H9 (cell line): ENCODE results near the gene S100G. TPM values are rescaled to one million over a fixed set of nuclear protein-coding genes. Genes with fewer than 3 reads are reported as not detected.

Experiments used
- DNase-seq: peaks from one replicate; pipeline ENCODE4 v3.0.0-alpha.2; 2017
- H2AFZ ChIP-seq: one replicate; pipeline ENCODE4 v1.6.1; 2013; ENCODE audit warnings: mild to moderate bottlenecking, low read length, control low read depth, moderate library complexity
- H2AK5ac ChIP-seq: 2 replicates; pipeline ENCODE4 v1.6.1; 2013; ENCODE audit warnings: low read length, control low read depth, mixed read lengths; ENCODE audit not compliant: insufficient read length
- H2BK120ac ChIP-seq: one replicate; pipeline ENCODE4 v1.6.1; 2013; ENCODE audit warnings: low read depth, mild to moderate bottlenecking, low read length, control low read depth, inconsistent platforms; ENCODE audit not compliant: poor library complexity, severe bottlenecking
- H2BK12ac ChIP-seq: 2 replicates; pipeline ENCODE4 v1.6.1; 2013; ENCODE audit warnings: low read length, control low read depth, mixed read lengths, low read depth; ENCODE audit not compliant: insufficient read length
- H2BK15ac ChIP-seq: 2 replicates; pipeline ENCODE4 v1.6.1; 2013; ENCODE audit warnings: low read depth, low read length, control low read depth
- H2BK20ac ChIP-seq: one replicate; pipeline ENCODE4 v1.6.1; 2013; ENCODE audit warnings: low read depth, mild to moderate bottlenecking, low read length, control low read depth, inconsistent platforms; ENCODE audit not compliant: poor library complexity, severe bottlenecking
- H2BK5ac ChIP-seq: 2 replicates; pipeline ENCODE4 v1.6.1; 2013; ENCODE audit warnings: low read length, control low read depth, mixed read lengths; ENCODE audit not compliant: insufficient read length
- H3K14ac ChIP-seq: 2 replicates; pipeline ENCODE4 v1.6.1; 2013; ENCODE audit warnings: low read length, control low read depth; ENCODE audit not compliant: insufficient read depth
- H3K18ac ChIP-seq: 2 replicates; pipeline ENCODE4 v1.6.1; 2013; ENCODE audit warnings: low read depth, mild to moderate bottlenecking, mixed read lengths, low read length, control low read depth; ENCODE audit not compliant: insufficient read length
- H3K23ac ChIP-seq: 2 replicates; pipeline ENCODE4 v1.6.1; 2013; ENCODE audit warnings: low read length, control low read depth, mixed read lengths, low read depth; ENCODE audit not compliant: insufficient read length
- H3K23me2 ChIP-seq: 2 replicates; pipeline ENCODE4 v1.6.1; 2013; ENCODE audit warnings: low read depth, mild to moderate bottlenecking, mixed read lengths, low read length, control low read depth; ENCODE audit not compliant: insufficient read length, poor library complexity, severe bottlenecking
- H3K27ac ChIP-seq: 2 replicates; pipeline ENCODE4 v1.5.1; 2013; ENCODE audit warnings: low read length, control low read depth, mixed read lengths, low read depth; ENCODE audit not compliant: insufficient read length
- H3K27me3 ChIP-seq: 2 replicates; pipeline ENCODE4 v1.6.1; 2013; ENCODE audit warnings: low read length, control low read depth, inconsistent platforms; ENCODE audit not compliant: insufficient read depth
- H3K4ac ChIP-seq: 2 replicates; pipeline ENCODE4 v1.6.1; 2013; ENCODE audit warnings: low read depth, mild to moderate bottlenecking, control low read depth, inconsistent platforms, low read length, moderate library complexity
- H3K4me1 ChIP-seq: 2 replicates; pipeline ENCODE4 v1.6.1; 2013; ENCODE audit warnings: low read length, control low read depth, inconsistent platforms; ENCODE audit not compliant: insufficient read depth
- H3K4me2 ChIP-seq: 2 replicates; pipeline ENCODE4 v1.6.1; 2013; ENCODE audit warnings: low read length, control low read depth, mixed read lengths; ENCODE audit not compliant: insufficient read length, insufficient read depth
- H3K56ac ChIP-seq: 2 replicates; pipeline ENCODE4 v1.6.1; 2013; ENCODE audit warnings: low read depth, mild to moderate bottlenecking, mixed read lengths, low read length, control low read depth; ENCODE audit not compliant: insufficient read length
- H3K79me1 ChIP-seq: 2 replicates; pipeline ENCODE4 v1.6.1; 2013; ENCODE audit warnings: low read depth, mild to moderate bottlenecking, moderate library complexity, low read length, control low read depth, inconsistent platforms; ENCODE audit not compliant: insufficient read depth, poor library complexity, severe bottlenecking
- H3K79me2 ChIP-seq: 2 replicates; pipeline ENCODE4 v1.6.1; 2013; ENCODE audit warnings: low read length, control low read depth, inconsistent platforms; ENCODE audit not compliant: insufficient read depth
- H3K9ac ChIP-seq: 2 replicates; pipeline ENCODE4 v1.6.1; 2013; ENCODE audit warnings: low read length, control low read depth, mixed read lengths; ENCODE audit not compliant: insufficient read length; ENCODE audit errors: extremely low read depth
- H3K9me3 ChIP-seq: one replicate; pipeline ENCODE4 v1.6.1; 2013; ENCODE audit warnings: low read depth, low read length, inconsistent platforms; ENCODE audit not compliant: control insufficient read depth
- H3T11ph ChIP-seq: one replicate; pipeline ENCODE4 v1.6.1; 2013; ENCODE audit warnings: mild to moderate bottlenecking, low read length, control low read depth, inconsistent platforms
- H4K20me1 ChIP-seq: one replicate; pipeline ENCODE4 v1.6.1; 2013; ENCODE audit not compliant: control insufficient read depth, insufficient read length, insufficient read depth
- H4K5ac ChIP-seq: 2 replicates; pipeline ENCODE4 v1.6.1; 2013; ENCODE audit warnings: low read depth, mild to moderate bottlenecking, mixed read lengths, low read length, control low read depth; ENCODE audit not compliant: insufficient read length
- H4K8ac ChIP-seq: replicated peaks from 2 replicates; pipeline ENCODE4 v1.6.1; 2013; ENCODE audit warnings: low read length, control low read depth, mixed read lengths, low read depth; ENCODE audit not compliant: insufficient read length
- H4K91ac ChIP-seq: 2 replicates; pipeline ENCODE4 v1.6.1; 2013; ENCODE audit warnings: low read depth, mild to moderate bottlenecking, moderate library complexity, mixed read lengths, low read length, control low read depth; ENCODE audit not compliant: insufficient read length
- H3K27ac Mint-ChIP-seq, 3 experiments: 2 replicates in 2 of 3; 3 replicates in 1 of 3; pipeline ENCODE4 v1.8.0; 2020 to 2021; ENCODE audit warnings: mixed read lengths in 3 of 3, mild to moderate bottlenecking in 1 of 3, moderate library complexity in 1 of 3
- H3K27me3 Mint-ChIP-seq: 2 replicates; pipeline ENCODE4 v1.8.0; 2021; ENCODE audit warnings: low read depth, mild to moderate bottlenecking, moderate library complexity, mixed read lengths
- H3K36me3 Mint-ChIP-seq, 3 experiments: 2 replicates in 2 of 3; 3 replicates in 1 of 3; pipeline ENCODE4 v1.8.0; 2020 to 2021; ENCODE audit warnings: low read depth in 3 of 3, mixed read lengths in 3 of 3; ENCODE audit not compliant: insufficient read depth in 1 of 3
- H3K4me1 Mint-ChIP-seq, 2 experiments: 2 replicates each; pipeline ENCODE4 v1.8.0; 2020; ENCODE audit warnings: mixed read lengths in 2 of 2
- H3K4me3 Mint-ChIP-seq, 2 experiments: 2 replicates in 1 of 2; 3 replicates in 1 of 2; pipeline ENCODE4 v1.8.0; 2020 to 2021; ENCODE audit warnings: mild to moderate bottlenecking in 2 of 2, mixed read lengths in 2 of 2, moderate library complexity in 1 of 2
- H3K9me3 Mint-ChIP-seq, 2 experiments: 2 replicates in 1 of 2; 3 replicates in 1 of 2; pipeline ENCODE4 v1.8.0; 2020; ENCODE audit warnings: mild to moderate bottlenecking in 2 of 2, mixed read lengths in 2 of 2, moderate library complexity in 1 of 2
- CTCF ChIP-seq: fragments of 200-600 bp; sonication (generic); conservative IDR thresholded peaks from 3 replicates; pipeline ENCODE4 v1.8.0; 2021; ENCODE audit warnings: antibody characterized with exemption, mild to moderate bottlenecking
- WGBS: extraction: QIAGEN DNeasy Blood & Tissue Kit; methylation state at CpG from one replicate; pipeline ENCODE4 v1.1.7; 2013; ENCODE audit warnings: missing lambda C conversion rate, low lambda C conversion rate, mixed read lengths; ENCODE audit not compliant: insufficient read length; ENCODE audit errors: extremely low coverage; 5-methylcytosine and 5-hydroxymethylcytosine counted together
- total RNA-seq: library from RNA; stranded (reverse); gene quantifications from 2 replicates; pipeline ENCODE4 v1.2.1, GENCODE V29; 2021

The S100G gene
- total RNA-seq, 1 experiment from 2014 or later = not detected

- H3K4ac ChIP-seq = no peak overlapping the region
- peaks cover 28% of the 10 kb centered on the region in 2 experiments for H3K4me1 Mint-ChIP-seq
- H2BK5ac ChIP-seq = no peak overlapping the region
- no peak overlapping the region for H3T11ph ChIP-seq
- H3K36me3 Mint-ChIP-seq = peaks cover 45 to 72% (median 69%) of the 10 kb centered on the region in 3 experiments
- H3K27ac ChIP-seq = peak overlapping the region; percentile 49
- no peak overlapping the region for H3K14ac ChIP-seq
- H4K91ac ChIP-seq = no peak overlapping the region
- no peak overlapping the region for H3K9ac ChIP-seq
- no peak overlapping the region for H4K5ac ChIP-seq
- H2BK20ac ChIP-seq = no peak overlapping the region
- no peak overlapping the region for H2BK15ac ChIP-seq
- no peak overlapping the region for H3K4me2 ChIP-seq
- H3K23ac ChIP-seq = no peak overlapping the region
- no peaks in the 10 kb centered on the region for H3K23me2 ChIP-seq
- H2BK120ac ChIP-seq = no peak overlapping the region
- H3K79me2 ChIP-seq = no peaks in the 10 kb centered on the region
- no peak overlapping the region for H2AK5ac ChIP-seq
- TF ChIP-seq CTCF = no peak
- no peaks in the 10 kb centered on the region for H3K27me3 ChIP-seq
- peaks cover 8% of the 10 kb centered on the region; the same call in 1 of the 2 replicates for H3K4me1 ChIP-seq
- peak; percentile 74 for DNase-seq
- no peaks in the 10 kb centered on the region for H4K20me1 ChIP-seq
- no peak overlapping the region for H3K4me3 Mint-ChIP-seq
- no peaks in the 10 kb centered on the region for H3K79me1 ChIP-seq
- no peaks in the 10 kb centered on the region for H3K9me3 ChIP-seq
- no CpG with 5 or more reads among the region's 6 CpGs for WGBS
- H2BK12ac ChIP-seq = no peak overlapping the region
- no peaks in the 10 kb centered on the region for H3K27me3 Mint-ChIP-seq
- H3K9me3 Mint-ChIP-seq = peaks cover 4 to 8% of the 10 kb centered on the region in 2 experiments; a peak in 4 of 5 replicates
- no peak overlapping the region for H4K8ac ChIP-seq
- no peak overlapping the region for H2AFZ ChIP-seq
- H3K18ac ChIP-seq = no peak overlapping the region
- peak overlapping the region in 2 of 3 experiments; percentile 54 to 64; a peak in 5 of 7 replicates for H3K27ac Mint-ChIP-seq
- no peak overlapping the region for H3K56ac ChIP-seq
These were observed 37.6 kb upstream of the S100G start for GRCh38 chrX:16612257-16612897.
